ENCODE measurements around the gene PPP1R18.

Gene PPP1R18

GRCh38 chr6:30664994-30665767 lies 21.3 kb downstream of the PPP1R18 start:
- TF ChIP-seq CTCF (IDR thresholded peaks at IDR 0.05), result no peak

- no peak for TF ChIP-seq CTCF (IDR thresholded peaks at IDR 0.05)
Measured at GRCh38 chr6:30657454-30657853, 29.0 kb downstream of the PPP1R18 start.

GRCh38 chr6:30656513-30656912 lies 29.9 kb downstream of the PPP1R18 start:
- TF ChIP-seq CTCF (IDR thresholded peaks at IDR 0.05), result no peak

GRCh38 chr6:30655743-30656094 lies 30.7 kb downstream of the PPP1R18 start:
- no peak for TF ChIP-seq CTCF (IDR thresholded peaks at IDR 0.05)

- no peak for TF ChIP-seq CTCF (IDR thresholded peaks at IDR 0.05)
Measured at GRCh38 chr6:30654798-30655742, 31.4 kb downstream of the PPP1R18 start.

GRCh38 chr6:30651143-30651542 lies 35.3 kb downstream of the PPP1R18 start:
- no peak for TF ChIP-seq CTCF (IDR thresholded peaks at IDR 0.05)

GRCh38 chr6:30647242-30648116 lies 39.0 kb downstream of the PPP1R18 start:
- no peak for TF ChIP-seq CTCF (IDR thresholded peaks at IDR 0.05)
